Chondrocyte (in vitro differentiated cells): ENCODE measurements around the gene ERN2. TPM values are rescaled to one million over a fixed set of nuclear protein-coding genes. Genes with fewer than 3 reads are reported as not detected.

Experiments used
- DNase-seq: peaks from one replicate; pipeline ENCODE4 v3.0.0; 2021; ENCODE audit warnings: mixed read lengths, low spot score
- H3K27ac Mint-ChIP-seq: one replicate; pipeline ENCODE4 v1.8.0; 2021; ENCODE audit warnings: mild to moderate bottlenecking, moderate library complexity, mixed read lengths; ENCODE audit not compliant: unreplicated experiment
- H3K27me3 Mint-ChIP-seq: 2 replicates; pipeline ENCODE4 v1.8.0; 2021; ENCODE audit warnings: low read depth, mixed read lengths
- H3K36me3 Mint-ChIP-seq: 2 replicates; pipeline ENCODE4 v1.8.0; 2021; ENCODE audit warnings: low read depth, mixed read lengths
- H3K4me1 Mint-ChIP-seq: 2 replicates; pipeline ENCODE4 v1.8.0; 2021; ENCODE audit warnings: low read depth, mild to moderate bottlenecking, mixed read lengths
- H3K4me3 Mint-ChIP-seq: one replicate; pipeline ENCODE4 v1.8.0; 2021; ENCODE audit warnings: mild to moderate bottlenecking, moderate library complexity, mixed read lengths; ENCODE audit not compliant: unreplicated experiment
- H3K9me3 Mint-ChIP-seq: 2 replicates; pipeline ENCODE4 v1.8.0; 2021; ENCODE audit warnings: low read depth, mixed read lengths
- CTCF ChIP-seq: fragments of 200-600 bp; sonication (generic); IDR thresholded peaks from 2 replicates; pipeline ENCODE4 v1.5.0; 2021; ENCODE audit warnings: antibody characterized with exemption, mild to moderate bottlenecking, moderate library complexity
- total RNA-seq: library from RNA; stranded (reverse); gene quantifications from 3 replicates; pipeline ENCODE4 v1.2.1, GENCODE V29; 2021

Gene ERN2
- total RNA-seq, 1 donor from 2014 or later, result not detected

GRCh38 chr16:23650674-23651416, 62.2 kb downstream of the ERN2 start:
- peaks cover 9% of the 10 kb centered on the region for H3K4me1 Mint-ChIP-seq
- no peaks in the 10 kb centered on the region for H3K27me3 Mint-ChIP-seq
- no peak overlapping the region for H3K27ac Mint-ChIP-seq
- H3K9me3 Mint-ChIP-seq, result no peaks in the 10 kb centered on the region
- peaks cover 31% of the 10 kb centered on the region for H3K36me3 Mint-ChIP-seq
- no peak overlapping the region for H3K4me3 Mint-ChIP-seq
- no peak for TF ChIP-seq CTCF
- DNase-seq, result no peak

DNA sequence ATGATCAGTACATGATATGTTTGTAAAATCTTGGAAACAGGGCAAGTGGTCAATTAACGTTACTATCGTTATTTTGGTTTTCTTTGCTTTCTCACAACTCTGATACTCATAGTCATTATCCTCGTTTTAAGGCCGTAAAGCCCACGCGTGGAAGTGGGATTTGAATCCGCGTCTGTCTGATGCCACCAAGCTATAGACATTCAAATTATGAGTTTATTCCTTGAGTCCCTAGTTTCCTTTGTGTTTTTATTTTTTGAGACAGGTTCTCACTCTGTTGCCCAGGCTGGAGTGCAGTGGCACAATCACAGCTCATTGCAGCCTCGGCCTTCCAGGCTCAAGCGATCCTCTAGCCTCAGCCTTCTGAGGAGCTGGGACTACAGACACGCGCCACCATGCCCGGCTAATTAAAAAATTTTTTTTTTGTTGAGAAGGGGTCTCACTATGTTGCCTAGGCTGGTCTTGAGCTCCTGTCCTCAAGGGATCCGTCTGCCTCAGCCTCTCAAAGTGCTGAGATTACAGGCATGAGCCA, 70.7 kb downstream of the ERN2 start:
- DNase-seq, result no peak
- H3K27me3 Mint-ChIP-seq, result no peaks in the 10 kb centered on the region
- peaks cover 35% of the 10 kb centered on the region for H3K4me1 Mint-ChIP-seq
- H3K36me3 Mint-ChIP-seq, result peaks cover 15% of the 10 kb centered on the region
- H3K27ac Mint-ChIP-seq, result peak overlapping the region; percentile 94
- no peak for TF ChIP-seq CTCF
- peak overlapping the region; percentile 91 for H3K4me3 Mint-ChIP-seq
- no peaks in the 10 kb centered on the region for H3K9me3 Mint-ChIP-seq

DNA sequence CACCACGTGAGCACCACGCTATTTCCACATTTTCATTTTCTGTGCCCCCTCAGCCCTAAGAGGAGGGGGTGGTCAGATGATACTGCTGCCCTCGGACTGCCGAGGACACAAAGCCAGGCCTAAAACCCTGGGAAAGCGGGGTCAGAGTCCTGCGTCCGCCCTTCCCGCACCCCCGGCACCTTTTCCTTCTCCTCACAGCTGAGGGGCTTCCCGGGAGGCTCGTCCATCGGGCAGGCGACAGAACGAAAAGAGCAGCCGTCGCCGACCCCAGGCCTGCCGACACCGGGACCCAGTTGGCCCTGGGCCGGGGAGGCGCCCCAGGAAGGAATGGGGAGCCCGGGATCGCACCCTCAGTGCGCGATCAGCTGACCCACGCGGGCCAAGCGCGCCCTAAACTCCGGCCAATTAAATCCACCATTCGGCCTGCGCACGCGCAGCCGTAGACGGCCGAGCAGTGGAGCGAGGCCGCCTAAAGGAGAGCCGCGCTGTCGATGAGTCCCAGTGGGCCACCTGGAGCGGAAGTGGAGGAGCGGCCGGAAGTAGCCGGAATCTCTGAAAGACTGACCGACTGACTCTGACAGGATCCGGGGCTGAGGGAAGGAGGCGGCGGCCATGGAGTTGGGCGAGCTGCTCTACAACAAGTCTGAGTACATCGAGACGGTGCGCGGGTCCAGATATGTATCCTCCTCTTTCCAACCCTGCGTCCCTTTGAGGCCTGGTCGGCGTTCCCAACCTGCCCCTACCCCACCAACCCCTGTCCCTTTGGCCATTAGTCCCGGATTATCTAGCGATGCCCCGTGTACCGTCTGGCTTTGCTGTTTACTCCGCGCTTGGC, 71.9 kb downstream of the ERN2 start, which contains the start of the genes DCTN5 and PALB2:
TSS of gene DCTN5 (plus strand) at position 536 of the 835 bp plus-strand sequence. CDS start at position 613, 77 bp downstream.
TSS of gene PALB2 (minus strand) at position 380 of the 835 bp plus-strand sequence. CDS start at position 227, 153 bp downstream.
- Mint-ChIP-seq H3K9me3 (no peaks in the 10 kb centered on the region), H3K4me1 (peaks cover 33% of the 10 kb centered on the region), H3K4me3 (peak within 1 kb of the TSS; percentile 91), H3K36me3 (peaks cover 11% of the 10 kb centered on the region), H3K27me3 (no peaks in the 10 kb centered on the region), H3K27ac (peak within 1 kb of the TSS; percentile 94)
- DNase-seq, result peak; percentile 97
- no peak for TF ChIP-seq CTCF

DNA sequence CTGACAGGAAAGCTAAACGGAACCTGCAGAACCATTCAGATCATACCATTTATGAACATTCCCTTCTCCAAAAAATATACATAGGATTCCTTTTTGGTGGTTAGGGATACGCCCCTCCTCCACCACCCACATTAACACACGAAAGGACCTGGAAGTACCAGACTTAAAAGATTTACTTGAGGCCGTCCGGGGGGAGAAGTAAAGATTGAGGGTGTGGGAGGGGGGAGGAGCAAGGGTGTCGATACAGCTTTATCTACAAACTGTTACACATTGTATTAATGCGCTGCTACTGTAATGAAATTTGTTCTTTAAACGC, 72.4 kb downstream of the ERN2 start:
- peaks cover 29% of the 10 kb centered on the region for H3K4me1 Mint-ChIP-seq
- H3K27ac Mint-ChIP-seq, result peak overlapping the region; percentile 94
- no peak for DNase-seq
- TF ChIP-seq CTCF, result no peak
- H3K27me3 Mint-ChIP-seq, result no peaks in the 10 kb centered on the region
- H3K36me3 Mint-ChIP-seq, result peaks cover 10% of the 10 kb centered on the region
- H3K4me3 Mint-ChIP-seq, result peak overlapping the region; percentile 91
- no peaks in the 10 kb centered on the region for H3K9me3 Mint-ChIP-seq

Other genes with a start within 250 kb of the ERN2 start
- 37.2 to 43.0 TPM (median 40.4 TPM) in 3 replicates for gene GGA2, start 202.7 kb downstream of the ERN2 start, total RNA-seq
- 13.3 to 21.4 TPM (median 13.9 TPM) in 3 replicates for gene EARS2, start 155.9 kb downstream of the ERN2 start, total RNA-seq
- gene UBFD1, start 155.5 kb downstream of the ERN2 start, total RNA-seq, result 103 to 107 TPM (median 105 TPM) in 3 replicates
- 62.5 to 79.2 TPM (median 62.6 TPM) in 3 replicates for gene NDUFAB1, start 116.9 kb downstream of the ERN2 start, total RNA-seq
- 8.4 to 13.2 TPM (median 8.7 TPM) in 3 replicates for gene PALB2, start 71.9 kb downstream of the ERN2 start, total RNA-seq
- gene DCTN5, start 71.8 kb downstream of the ERN2 start, total RNA-seq, result 65.9 to 69.8 TPM (median 68.0 TPM) in 3 replicates
- gene PLK1, start 34.3 kb downstream of the ERN2 start, total RNA-seq, result 6.2 to 14.5 TPM (median 14.2 TPM) in 3 replicates
- not detected in 3 replicates for gene CHP2, start 41.8 kb upstream of the ERN2 start, total RNA-seq
- not detected in 3 replicates for gene PRKCB, start 122.8 kb upstream of the ERN2 start, total RNA-seq